ENCODE data around the gene COL1A2.

The COL1A2 gene

DNA sequence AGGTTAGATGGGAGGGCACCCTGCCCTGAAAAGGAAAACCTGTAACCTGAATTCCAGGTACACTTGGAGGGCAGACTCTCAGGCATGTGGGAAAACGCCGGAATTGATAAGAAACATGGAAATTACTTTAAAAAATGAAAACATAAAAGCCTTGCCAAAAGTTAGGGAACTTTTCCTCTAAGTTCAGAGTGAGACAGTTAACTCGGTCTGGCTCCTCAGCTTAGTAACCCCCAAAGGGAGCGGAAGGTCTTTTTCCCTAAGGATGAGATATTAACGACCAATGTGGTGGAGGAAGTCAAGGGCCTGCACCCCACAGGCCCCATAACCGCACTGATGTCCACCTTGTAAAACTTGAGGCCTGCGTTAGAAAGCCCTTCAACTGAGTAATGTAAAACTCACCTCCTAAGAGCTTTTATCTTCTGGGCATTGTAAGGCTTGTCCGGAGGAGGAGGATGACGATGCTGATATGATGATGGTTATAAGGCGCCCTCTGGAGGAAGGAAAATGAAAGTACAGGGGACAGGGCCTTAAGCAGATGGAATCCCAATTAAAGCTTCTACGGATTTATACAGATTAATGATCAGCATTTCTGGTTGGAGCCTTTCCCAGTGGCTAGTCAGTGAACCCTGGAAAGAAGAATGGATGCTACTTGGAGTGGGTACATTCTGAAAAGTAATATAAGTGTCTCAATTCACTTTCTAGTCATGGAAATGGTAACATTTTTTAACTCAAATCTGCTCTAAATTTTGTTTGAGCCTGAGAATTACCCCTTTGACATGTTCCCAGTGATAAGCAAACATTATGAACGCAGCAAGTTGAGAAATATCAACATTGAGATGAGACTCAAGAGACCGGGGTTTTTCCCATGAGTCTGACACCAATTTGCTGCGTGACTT lies 694 bp downstream of the COL1A2 start:
- TF ChIP-seq, protein P1, sequence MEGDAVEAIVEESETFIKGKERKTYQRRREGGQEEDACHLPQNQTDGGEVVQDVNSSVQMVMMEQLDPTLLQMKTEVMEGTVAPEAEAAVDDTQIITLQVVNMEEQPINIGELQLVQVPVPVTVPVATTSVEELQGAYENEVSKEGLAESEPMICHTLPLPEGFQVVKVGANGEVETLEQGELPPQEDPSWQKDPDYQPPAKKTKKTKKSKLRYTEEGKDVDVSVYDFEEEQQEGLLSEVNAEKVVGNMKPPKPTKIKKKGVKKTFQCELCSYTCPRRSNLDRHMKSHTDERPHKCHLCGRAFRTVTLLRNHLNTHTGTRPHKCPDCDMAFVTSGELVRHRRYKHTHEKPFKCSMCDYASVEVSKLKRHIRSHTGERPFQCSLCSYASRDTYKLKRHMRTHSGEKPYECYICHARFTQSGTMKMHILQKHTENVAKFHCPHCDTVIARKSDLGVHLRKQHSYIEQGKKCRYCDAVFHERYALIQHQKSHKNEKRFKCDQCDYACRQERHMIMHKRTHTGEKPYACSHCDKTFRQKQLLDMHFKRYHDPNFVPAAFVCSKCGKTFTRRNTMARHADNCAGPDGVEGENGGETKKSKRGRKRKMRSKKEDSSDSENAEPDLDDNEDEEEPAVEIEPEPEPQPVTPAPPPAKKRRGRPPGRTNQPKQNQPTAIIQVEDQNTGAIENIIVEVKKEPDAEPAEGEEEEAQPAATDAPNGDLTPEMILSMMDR (IDR thresholded peaks at IDR 0.05; ENCODE audit: low read depth, low read length) = peak; percentile 66
- in situ Hi-C loops (cut with HindIII; ENCODE audit: low sequenced_read_pairs) = no loop called here
- H3K4me3 ChIP-seq (ENCODE audit: low read depth, low read length) = peak overlapping the region; percentile 61
- peak; percentile 89 for DNase-seq (ENCODE audit: low read depth, low spot score)

DNA sequence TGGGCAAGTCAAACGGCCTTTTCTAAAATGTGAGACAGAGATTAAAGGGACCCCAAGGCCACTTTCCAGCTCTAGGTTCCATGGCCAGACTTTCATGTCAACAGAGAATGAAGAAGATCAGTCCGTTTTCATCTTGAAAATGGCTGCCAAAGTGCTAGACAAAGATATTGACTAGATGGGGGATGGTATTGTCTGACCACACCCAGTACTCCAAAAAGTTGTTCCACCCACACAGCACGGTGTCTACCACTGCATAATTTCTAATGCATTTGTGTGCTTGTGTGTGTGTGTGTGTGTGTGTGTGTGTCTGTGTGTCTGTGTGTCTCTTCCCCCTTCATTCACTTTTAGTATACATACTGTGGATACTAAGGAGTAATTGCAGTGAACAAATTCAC lies 1.3 kb downstream of the COL1A2 start:
- peak; percentile 79 for DNase-seq (ENCODE audit: low read depth, low spot score)

DNA sequence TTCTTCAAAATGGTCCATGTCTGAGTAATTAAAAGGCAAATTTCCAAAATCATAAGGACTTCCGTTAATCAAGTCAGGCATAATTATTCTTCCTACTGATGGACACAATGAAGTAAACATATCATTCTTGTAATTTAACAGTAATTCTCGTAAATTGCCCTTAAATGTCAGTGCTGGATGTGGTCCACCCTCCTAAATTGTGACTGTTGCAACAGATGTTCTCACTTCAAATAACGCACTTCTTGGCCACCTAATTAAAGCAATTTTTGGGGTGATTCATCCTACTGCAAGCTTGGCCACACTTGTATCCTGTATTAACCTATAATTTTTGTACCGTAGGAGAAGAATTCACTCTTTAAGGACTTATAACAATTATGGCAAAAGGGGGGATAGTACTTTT lies 1.9 kb downstream of the COL1A2 start:
- in situ Hi-C loops (cut with HindIII; ENCODE audit: low sequenced_read_pairs) = no loop called here

More for the DNA sequence above, 1.3 kb downstream of the COL1A2 start:
- in situ Hi-C loops (cut with HindIII; ENCODE audit: low sequenced_read_pairs) = no loop called here
- peak overlapping the region; percentile 61 for H3K4me3 ChIP-seq (ENCODE audit: low read depth, low read length)
- TF ChIP-seq, protein P1 (IDR thresholded peaks at IDR 0.05; ENCODE audit: low read depth, low read length) = no peak

DNA sequence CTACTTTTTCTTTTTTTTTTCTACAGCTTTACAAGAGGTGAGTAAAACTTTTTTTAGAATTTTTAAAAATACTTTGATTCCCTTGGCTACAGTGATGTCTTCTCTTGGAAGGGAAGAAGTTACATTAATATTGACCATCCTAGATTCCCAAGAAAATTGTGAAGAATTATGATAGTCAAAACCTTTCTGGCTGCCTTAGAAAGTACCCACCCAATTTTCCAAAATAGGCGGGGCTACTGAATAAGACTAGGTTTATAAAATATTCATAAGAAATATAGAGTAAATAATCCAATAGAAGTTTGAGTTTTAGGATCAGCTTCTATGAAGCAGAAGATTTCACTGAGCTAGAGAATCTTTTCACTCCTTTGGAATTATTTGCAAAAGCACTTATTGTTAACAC lies 3.0 kb downstream of the COL1A2 start:
- TF ChIP-seq, protein P1 (IDR thresholded peaks at IDR 0.05; ENCODE audit: low read depth, low read length) = no peak
- H3K4me3 ChIP-seq (ENCODE audit: low read depth, low read length) = peak overlapping the region; percentile 61
- in situ Hi-C loops (cut with HindIII; ENCODE audit: low sequenced_read_pairs) = no loop called here
- DNase-seq (ENCODE audit: low read depth, low spot score) = peak; percentile 22

More for the DNA sequence above, 1.9 kb downstream of the COL1A2 start:
- TF ChIP-seq, protein P1 (IDR thresholded peaks at IDR 0.05; ENCODE audit: low read depth, low read length) = no peak
- DNase-seq (ENCODE audit: low read depth, low spot score) = peak; percentile 51
- peak overlapping the region; percentile 61 for H3K4me3 ChIP-seq (ENCODE audit: low read depth, low read length)

DNA sequence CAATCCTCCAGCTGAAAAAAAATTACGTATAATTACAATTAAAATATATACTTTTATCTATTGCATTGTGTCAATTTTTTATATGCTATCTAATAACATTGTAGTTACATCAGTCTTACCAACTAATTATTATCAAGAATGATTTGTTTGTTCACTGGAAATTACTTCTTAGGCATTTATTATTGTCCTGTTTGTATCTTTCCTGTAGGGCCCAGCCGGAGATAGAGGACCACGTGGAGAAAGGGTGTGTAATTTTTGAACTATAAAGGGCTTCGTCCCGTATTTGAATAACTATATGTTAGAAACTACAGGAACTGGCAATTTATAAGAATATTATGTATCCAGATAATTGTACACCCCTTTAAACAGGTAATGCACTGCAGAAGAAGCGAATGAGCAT lies 4.1 kb downstream of the COL1A2 start:
- in situ Hi-C loops (cut with HindIII; ENCODE audit: low sequenced_read_pairs) = no loop called here
- H3K4me3 ChIP-seq (ENCODE audit: low read depth, low read length) = peak overlapping the region; percentile 61
- no peak for DNase-seq (ENCODE audit: low read depth, low spot score)
- TF ChIP-seq, protein P1 (IDR thresholded peaks at IDR 0.05; ENCODE audit: low read depth, low read length) = no peak

DNA sequence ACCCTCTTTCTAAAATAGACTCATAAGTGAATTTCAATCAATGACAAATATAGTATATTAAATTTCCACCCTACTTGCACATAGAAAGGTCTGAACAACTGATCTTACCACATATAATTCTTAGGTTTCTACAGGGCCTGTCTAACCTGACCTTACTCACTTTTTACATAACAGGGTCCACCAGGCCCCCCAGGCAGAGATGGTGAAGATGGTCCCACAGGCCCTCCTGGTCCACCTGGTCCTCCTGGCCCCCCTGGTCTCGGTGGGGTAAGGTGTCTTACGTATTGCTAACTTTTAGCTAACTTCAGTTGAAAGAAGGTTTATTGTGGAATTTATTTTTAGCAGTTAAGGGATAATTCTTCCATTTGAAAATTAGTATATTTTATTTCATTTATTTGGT lies 5.3 kb downstream of the COL1A2 start:
- TF ChIP-seq, protein P1 (IDR thresholded peaks at IDR 0.05; ENCODE audit: low read depth, low read length) = no peak
- in situ Hi-C loops (cut with HindIII; ENCODE audit: low sequenced_read_pairs) = no loop called here
- H3K4me3 ChIP-seq (ENCODE audit: low read depth, low read length) = peak overlapping the region; percentile 61
- peak; percentile 25 for DNase-seq (ENCODE audit: low read depth, low spot score)

Data from astrocyte of the spinal cord (primary cell).